HG03457 (cell line): ENCODE measurements around the gene NME2.
"Not testable (repeated sequence)": the region's sequence is repeated elsewhere in the genome, so short reads cannot be mapped to it uniquely, and the experiment has no call there.

ENCODE experiments used
- ATAC-seq: cut with Tn5 transposase; IDR thresholded peaks from one replicate; pipeline ENCODE4 v1.9.1; 2021; ENCODE audit warnings: moderate number of reproducible peaks; ENCODE audit not compliant: unreplicated experiment

The NME2 gene

GRCh38 chr17:51166198-51166986, at the start of gene NME2:
NME2 (plus strand) TSS chr17:51166411; CDS start chr17:51166831, 420 bp downstream.
- ATAC-seq: peak; percentile 71

DNA sequence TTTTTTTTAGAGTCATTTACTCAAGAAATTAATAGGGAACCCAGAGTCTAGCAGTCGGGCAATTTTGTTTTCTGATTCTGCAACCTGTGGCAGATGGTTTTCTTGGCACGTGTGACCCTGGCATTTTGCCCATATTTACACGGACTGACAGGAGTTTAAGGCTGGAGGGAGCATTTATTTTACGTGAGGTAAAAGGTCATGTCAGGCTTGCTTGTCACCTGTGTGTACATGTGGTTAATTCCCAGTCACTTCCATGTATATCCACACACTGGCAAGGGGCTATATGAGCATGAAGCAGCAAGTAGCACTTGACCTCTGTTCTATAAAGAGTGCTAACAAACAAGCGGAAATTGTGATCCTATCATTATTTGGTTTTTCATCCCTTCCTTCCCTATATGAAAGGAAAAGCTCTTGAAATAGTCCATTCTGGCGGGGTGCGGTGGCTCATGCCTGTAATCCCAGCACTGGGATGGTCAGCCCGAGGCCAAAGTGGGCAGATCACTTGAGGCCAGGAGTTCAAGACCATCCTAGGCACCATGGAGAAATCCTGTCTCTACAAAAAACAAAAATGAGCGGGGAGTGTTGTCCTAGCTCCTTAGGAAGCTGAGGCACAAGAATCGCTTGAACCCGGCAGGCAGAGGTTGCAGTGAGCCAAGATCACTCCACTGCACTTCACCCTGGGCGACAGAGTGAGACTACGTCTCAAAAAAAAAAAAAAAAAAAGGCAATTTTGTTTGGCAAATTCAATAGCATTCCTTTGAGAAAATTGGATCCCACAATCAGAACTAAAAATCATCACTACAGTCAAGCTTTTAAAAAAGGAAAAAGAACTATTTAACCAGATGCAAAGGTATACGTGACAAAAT, 47.6 kb upstream of the NME2 start:
- ATAC-seq: no peak

DNA sequence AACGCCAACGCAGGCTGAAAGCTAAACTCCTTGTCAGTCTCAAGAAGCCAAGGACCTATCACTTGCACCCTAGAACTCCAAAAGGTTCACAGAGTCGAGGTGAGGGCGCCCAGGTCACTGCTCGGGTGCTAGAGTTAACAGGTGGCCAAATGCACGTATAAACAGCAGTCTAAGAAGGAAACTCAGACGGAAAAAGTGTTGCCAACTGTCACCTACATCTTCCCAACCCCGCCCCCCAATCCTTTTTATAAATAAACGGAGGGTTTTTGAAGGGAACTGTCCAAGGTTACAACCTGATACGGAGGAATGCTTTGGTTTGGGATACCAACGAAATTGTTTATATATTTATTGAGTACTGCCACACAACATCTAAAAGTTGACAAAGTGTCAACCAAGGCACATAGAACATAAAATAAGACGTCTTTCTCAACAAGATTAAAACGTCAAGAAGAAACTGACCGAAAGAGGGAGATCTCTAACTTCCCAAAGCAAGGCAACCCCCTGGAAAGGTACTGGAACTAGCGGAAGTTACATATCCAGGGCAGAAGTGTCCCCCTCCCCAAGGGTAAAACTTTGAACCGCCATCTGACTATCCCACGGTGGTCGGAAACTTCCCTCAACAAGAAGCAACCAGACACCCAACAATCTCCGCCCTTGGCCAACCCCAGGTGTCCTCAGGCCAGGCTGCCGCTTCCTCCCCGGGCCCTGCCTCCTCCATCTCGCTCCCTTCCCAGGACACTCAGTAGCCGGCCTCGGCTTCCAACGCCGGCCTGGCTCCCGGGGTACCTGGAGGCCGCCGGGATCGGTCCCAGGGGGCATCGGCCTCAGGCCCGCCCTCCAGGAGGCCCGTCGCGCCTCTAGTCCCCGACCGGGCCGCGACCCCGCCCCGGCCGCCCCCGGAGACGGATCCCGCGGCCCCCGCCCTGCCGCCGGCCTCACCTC, 46.5 kb upstream of the NME2 start:
- peak; percentile 16 for ATAC-seq

DNA sequence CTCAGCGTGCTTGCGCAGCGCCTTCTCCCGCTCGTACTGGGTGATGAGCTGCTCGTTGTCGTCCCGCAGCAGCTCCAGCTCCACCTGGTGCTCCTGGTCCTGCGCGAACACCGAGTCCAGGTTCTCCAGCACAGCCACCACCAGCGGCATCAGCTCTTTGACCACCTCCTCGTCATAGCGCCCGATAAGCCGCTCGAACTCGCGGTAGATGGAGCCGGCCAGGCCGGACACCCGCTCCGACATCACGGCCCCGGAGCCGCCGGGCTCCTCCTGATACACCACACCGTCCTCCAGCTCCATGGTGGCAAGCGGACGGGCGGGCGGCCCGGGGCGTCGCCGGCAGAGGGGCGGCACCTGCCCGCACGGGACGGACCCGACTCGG, 45.9 kb upstream of the NME2 start:
- no peak for ATAC-seq

DNA sequence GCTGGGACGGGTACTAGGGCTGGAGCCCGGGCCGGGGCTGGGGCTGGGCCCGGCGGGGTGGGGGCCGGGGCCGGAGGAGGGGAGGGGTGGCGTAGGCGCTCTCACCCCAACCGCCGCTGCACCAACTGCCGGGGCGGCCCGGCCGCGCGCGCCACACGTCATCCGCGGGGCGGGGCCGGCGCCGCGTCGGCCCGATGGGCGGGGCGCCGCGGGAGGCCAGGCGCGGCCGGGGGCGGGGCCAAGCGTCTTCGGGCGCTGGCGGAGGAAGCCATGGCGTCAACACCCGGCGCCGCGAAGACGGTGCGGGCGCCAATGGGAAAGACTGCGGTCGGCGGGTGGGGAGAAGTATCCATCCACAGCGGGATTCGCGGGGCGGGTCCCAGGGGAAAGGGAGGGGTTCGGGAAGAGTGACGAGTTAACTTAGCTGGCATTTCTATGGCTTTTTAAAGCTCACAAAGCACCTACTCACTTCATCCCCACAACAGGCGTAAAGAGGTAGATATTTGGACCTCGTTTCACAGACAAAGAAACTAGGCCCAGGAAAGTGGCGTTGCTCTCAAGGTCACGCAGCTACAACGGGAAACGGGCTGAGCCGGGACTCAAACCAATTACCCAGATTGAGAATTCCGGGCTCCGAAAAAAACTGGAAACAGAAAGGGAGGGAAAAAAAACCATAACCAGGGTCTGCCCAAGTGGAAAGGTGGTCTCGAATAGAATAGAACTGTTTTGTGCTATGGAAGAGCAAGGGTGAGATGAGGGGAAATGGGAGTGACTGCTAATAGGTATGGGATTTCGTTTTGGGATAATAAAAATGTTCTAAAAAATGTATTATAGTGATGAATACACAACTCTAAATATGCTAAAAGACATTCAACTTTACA, 45.2 kb upstream of the NME2 start, which contains the start of gene SPAG9:
TSS of gene SPAG9 (minus strand) at position 130 of the 881 bp plus-strand sequence. CDS start 212 bp downstream, outside the sequence.
- ATAC-seq: peak; percentile 63

DNA sequence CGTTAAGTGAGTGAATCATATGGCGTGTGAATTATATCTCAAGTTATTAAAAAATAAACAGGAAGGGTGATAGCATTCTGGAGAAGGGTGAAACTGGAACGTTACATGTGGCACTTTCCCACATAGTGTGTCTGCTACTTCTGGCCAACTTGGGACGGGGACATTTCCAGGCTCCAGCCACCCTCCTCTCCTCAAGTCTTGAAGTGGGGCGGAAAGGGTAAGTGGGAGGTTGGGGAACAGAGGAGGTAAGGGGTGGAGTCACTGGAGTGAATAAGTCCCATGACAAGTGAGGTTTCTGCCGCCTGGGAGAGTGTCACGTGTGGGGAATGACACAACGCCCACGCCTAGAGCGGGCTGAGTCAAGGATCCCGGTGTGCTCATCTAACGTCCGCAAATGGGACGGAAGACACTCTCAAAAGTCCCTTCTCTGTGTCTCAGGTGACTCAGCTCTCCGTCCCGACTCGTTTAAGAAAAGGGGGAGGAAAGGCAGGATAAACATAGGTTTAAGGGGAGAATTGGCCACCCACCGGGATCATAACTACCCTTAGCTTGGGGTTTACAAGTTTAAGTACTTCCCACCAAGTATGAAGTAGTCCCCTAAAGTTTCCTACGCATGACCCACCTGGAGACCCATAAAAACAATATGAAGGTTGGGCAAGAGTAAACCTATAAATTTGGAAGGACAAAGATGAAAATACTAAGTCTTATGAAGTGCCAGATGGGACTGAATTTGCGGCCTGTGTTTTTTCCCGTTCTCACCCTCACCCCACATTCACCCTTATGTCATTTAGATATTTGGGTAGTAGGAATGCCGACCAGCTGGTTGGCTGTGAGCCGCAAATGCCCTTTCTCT, 44.4 kb upstream of the NME2 start:
- peak; percentile 34 for ATAC-seq

DNA sequence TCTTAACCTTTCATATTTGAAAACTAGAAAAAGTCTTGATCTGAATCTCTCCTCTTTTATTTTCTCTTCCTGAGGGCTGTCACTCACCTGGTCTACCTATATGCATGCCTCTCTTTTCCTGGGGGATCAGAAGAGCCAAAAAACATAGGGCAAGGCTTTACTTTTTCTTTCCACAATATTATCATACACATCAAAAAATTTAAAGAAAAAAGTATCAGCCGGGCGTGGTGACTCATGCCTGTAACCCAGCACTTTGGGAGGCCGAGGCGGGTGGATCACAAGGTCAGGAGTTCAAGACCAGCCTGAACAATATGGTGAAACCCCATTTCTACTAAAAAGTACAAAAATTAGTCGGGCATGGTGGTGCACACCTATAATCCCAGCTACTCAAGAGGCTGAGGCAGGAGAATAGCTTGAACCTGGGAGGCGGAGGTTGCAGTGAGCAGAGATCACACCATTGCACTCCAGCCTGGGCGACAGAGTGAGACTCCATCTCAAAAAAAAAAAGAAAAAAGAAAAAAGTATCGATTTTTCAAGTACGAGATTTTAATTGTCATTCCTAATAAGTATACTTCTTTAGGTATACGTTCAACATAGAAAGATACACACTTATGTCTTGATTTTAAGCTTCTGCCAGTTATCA, 43.6 kb upstream of the NME2 start:
- not testable (repeated sequence) for ATAC-seq

- ATAC-seq: no peak
Measured at GRCh38 chr17:51124640-51125503, 41.3 kb upstream of the NME2 start.

DNA sequence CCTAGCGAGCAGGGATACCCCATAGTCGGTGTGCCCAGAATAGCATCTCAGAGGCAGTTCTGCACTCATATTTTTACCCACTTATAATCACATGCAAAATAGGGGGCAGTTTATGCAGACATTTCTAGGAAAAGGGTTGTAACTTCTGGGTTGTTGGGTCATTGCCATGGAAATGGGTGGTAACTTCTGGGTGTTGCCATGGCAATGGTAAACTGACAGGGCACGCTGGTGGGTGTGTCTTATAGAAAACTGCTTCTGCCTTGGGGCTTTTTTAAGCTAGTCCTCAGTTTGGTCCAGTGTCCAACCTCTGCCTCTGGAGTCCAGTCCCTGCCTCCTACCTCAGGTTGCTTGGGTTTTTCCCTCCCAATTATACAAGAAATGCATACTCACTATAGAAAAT, 38.1 kb upstream of the NME2 start:
- no peak for ATAC-seq

DNA sequence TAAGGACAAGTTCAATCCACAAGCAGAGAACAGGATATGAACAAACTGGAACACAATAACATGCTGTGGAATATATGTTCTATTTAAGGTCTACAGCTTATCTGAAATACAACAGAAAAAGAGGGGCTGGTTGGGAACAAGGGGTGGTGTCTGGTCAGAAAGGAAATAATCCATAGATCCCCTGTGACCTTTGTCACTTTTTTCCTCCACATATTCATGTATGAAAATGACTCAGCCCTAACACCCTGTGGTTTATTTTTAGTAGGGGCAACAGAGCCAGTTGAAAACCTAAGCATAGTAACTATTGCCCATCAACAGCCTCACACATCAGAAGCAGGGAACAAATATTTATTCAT, 33.3 kb upstream of the NME2 start:
- ATAC-seq: no peak

GRCh38 chr17:51133365-51133764, 32.8 kb upstream of the NME2 start:
- ATAC-seq: no peak

DNA sequence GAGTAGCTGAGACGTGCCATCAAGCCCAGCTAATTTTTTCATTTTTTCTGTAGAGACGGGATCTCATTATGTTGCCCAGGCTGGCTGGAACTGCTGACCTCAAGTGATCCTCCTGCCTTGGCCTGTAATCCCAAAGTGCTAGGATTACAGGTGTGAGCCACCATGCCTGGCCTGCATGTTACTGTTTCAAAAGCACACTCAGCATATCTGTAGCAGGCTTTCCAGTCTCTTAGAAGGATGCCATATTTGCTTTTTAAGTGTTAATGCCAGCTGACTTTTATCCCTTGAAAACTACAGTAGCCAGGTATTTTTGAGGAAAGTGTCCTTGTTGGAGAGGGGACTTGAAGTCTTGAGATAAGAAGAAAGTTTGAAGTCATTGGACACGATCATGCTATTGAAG, 30.3 kb upstream of the NME2 start:
- ATAC-seq: no peak

GRCh38 chr17:51142597-51142996, 23.6 kb upstream of the NME2 start:
- ATAC-seq: no peak

DNA sequence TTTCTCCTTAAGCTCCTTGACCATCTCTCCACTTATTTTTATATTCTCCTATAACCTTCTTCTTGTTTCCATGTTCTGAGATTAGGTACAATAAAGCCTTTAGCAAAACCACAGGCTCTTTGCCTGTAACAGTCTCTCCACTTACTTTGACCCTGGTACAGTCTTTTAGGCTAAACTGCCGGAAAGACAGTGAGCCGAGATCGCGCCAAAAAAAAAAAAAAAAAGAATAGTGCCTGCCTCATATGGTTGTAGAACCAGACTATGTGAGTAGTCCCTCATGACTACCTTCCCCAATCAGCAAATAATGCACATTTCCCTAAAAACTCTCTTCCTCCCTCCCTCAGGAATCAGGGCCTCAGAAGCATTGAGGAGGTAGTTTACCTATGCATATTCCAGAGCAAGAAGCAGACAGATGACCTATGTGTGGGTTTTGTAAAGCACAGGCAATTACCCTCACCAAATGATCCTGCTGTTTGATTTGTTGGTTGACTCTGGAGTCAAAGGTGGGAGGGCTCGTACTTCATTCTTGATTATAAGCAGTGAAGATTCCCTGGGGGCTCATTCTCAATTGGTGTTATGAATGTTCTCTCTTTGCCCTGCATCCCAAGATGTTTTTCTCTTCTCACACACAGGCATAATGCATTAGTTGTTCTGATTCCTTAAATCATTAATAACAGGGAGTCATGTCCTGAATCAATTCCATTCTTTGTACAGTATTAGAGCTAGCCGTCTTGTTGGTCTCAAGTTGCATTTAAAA, 21.8 kb upstream of the NME2 start:
- no peak for ATAC-seq

GRCh38 chr17:51147650-51148049, 18.6 kb upstream of the NME2 start:
- no peak for ATAC-seq

- no peak for ATAC-seq
Measured at GRCh38 chr17:51149163-51149562, 17.0 kb upstream of the NME2 start.

DNA sequence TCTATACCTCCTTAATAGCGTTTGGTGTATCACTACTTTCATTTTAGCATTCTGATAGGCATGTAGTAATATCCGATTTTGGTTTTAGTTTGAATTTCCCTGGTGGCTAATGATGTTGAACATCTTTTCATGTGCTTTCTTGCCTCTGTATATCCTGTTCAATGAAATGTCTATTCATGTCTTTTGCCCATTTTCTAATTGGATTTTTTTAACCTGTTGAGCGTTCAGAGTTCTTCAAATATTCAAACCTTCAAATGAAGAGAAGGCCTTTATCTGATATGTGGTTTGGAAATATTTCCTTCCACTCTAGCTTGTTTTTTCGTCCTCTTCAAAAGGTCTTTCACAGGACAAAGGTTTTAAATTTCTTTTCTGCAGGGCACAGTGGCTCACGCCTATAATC, 15.3 kb upstream of the NME2 start:
- ATAC-seq: no peak
